Panc1 (cell line): Measurements from ENCODE around the gene SLC22A23. TPM values are rescaled to one million over a fixed set of nuclear protein-coding genes. Genes with fewer than 3 reads are reported as not detected.

Source experiments
- ATAC-seq: fragments of 200-7000 bp; cut with Tn5 transposase; 2 replicates; pipeline ENCODE4 v1.9.1; 2020; ENCODE audit warnings: mild to moderate bottlenecking, moderate library complexity
- BruUV-seq: library from RNA; stranded (reverse); fragments of 400-500 nt; replicated peaks from 2 replicates; lab custom pipeline; 2021; lab: Mats Ljungman, UMichigan
- CTCF ChIA-PET: fragments of 300-600 bp; sonication (Branson Sonifier 250); formaldehyde crosslinking; loops from one replicate; lab custom pipeline; 2022; ENCODE audit warnings: antibody characterized with exemption; lab: Charles Lee
- POLR2A ChIA-PET: fragments of 300-600 bp; sonication (Branson Sonifier 250); formaldehyde crosslinking; loops from one replicate; lab custom pipeline; 2022; ENCODE audit warnings: antibody characterized with exemption; lab: Charles Lee
- DNase-seq: peaks from one replicate; pipeline ENCODE4 v3.0.0-alpha.2; 2010; ENCODE audit warnings: low read depth, low spot score
- H3K27ac ChIP-seq: 2 replicates; pipeline ENCODE4 v1.5.1; 2011; ENCODE audit warnings: mild to moderate bottlenecking, low read length, inconsistent platforms
- H3K27me3 ChIP-seq: fragments of 200-500 bp; sonication (Bioruptor generic); 2 replicates; pipeline ENCODE4 v1.6.0; 2014; ENCODE audit warnings: low read length, inconsistent platforms; ENCODE audit not compliant: control insufficient read depth, insufficient read depth
- H3K36me3 ChIP-seq: fragments of 200-500 bp; sonication (Bioruptor generic); 2 replicates; pipeline ENCODE4 v1.5.1; 2014; ENCODE audit warnings: inconsistent platforms, mild to moderate bottlenecking, low read length, moderate library complexity; ENCODE audit not compliant: control insufficient read depth, insufficient read depth
- H3K4me1 ChIP-seq: 2 replicates; pipeline ENCODE4 v1.5.1; 2011; ENCODE audit warnings: inconsistent platforms, mild to moderate bottlenecking, low read length, moderate library complexity; ENCODE audit not compliant: control insufficient read depth, insufficient read depth
- H3K4me3 ChIP-seq, 2 experiments: 2 replicates each; pipeline ENCODE4 v1.5.1; 2011 to 2012; ENCODE audit warnings: low read depth in 2 of 2, low read length in 2 of 2, mild to moderate bottlenecking in 2 of 2, inconsistent platforms in 1 of 2, moderate library complexity in 1 of 2
- H3K9me3 ChIP-seq: fragments of 200-500 bp; sonication (Bioruptor generic); 2 replicates; pipeline ENCODE4 v1.5.1; 2014; ENCODE audit warnings: low read depth, mild to moderate bottlenecking, inconsistent platforms, low read length, moderate library complexity; ENCODE audit not compliant: control insufficient read depth, insufficient read depth
- POLR2AphosphoS5 ChIP-seq: IDR thresholded peaks from 2 replicates; pipeline ENCODE4 v1.6.1; 2012; ENCODE audit warnings: mild to moderate bottlenecking, low read depth, low read length, moderate library complexity
- SIN3A ChIP-seq: IDR thresholded peaks from 2 replicates; pipeline ENCODE4 v1.6.1; 2012; ENCODE audit warnings: low read depth, mild to moderate bottlenecking, low read length, moderate library complexity, borderline replicate concordance; ENCODE audit not compliant: insufficient read depth
- TCF7L2 ChIP-seq: IDR thresholded peaks from 2 replicates; pipeline ENCODE4 v1.6.1; 2011; ENCODE audit warnings: mild to moderate bottlenecking, low read depth, low read length, inconsistent platforms
- in situ Hi-C: cut with HindIII; loops from 2 replicates; pipeline ENCODE4 v1.10.0; 2016; ENCODE audit warnings: low sequenced_read_pairs, low pct_unique_long_range_greater_than_20kb
- intact Hi-C: fragments of 100-400 bp; cut with micrococcal nuclease; formaldehyde crosslinking; loops from one replicate; pipeline ENCODE4 v1.10.0; 2022; ENCODE audit not compliant: unreplicated experiment
- total RNA-seq: library from RNA; stranded (reverse); gene quantifications from one replicate; pipeline ENCODE4 v1.2.1, GENCODE V29; 2021; ENCODE audit not compliant: unreplicated experiment
- TF ChIP-seq, protein P1 (sequence below): fragments of 450-650 bp; IDR thresholded peaks from 2 replicates; pipeline ENCODE4 v1.5.1; 2017; ENCODE audit warnings: mild to moderate bottlenecking
- TF ChIP-seq, protein P2 (sequence below), 2 experiments: IDR thresholded peaks; 2 replicates each; pipeline ENCODE4 v1.6.1; 2011 to 2012; ENCODE audit warnings: low read depth in 2 of 2, control low read depth in 1 of 2, low read length in 1 of 2, mild to moderate bottlenecking in 1 of 2, moderate library complexity in 1 of 2; ENCODE audit not compliant: insufficient read depth in 1 of 2

Gene SLC22A23
- total RNA-seq, 1 experiment from 2014 or later, result 4.5 TPM

- H3K9me3 ChIP-seq, result no peaks in the 10 kb centered on the region
- ChIA-PET CTCF (no interaction called here), POLR2A (no interaction called here)
- H3K27me3 ChIP-seq, result no peaks in the 10 kb centered on the region; the same call in 1 of the 2 replicates
- intact Hi-C loops (no loop called here), in situ Hi-C loops (no loop called here)
- BruUV-seq, result no TSS peak
- no peak overlapping the region for H3K4me3 ChIP-seq
- DNase-seq (no peak), ATAC-seq (no peak)
- no peaks in the 10 kb centered on the region for H3K4me1 ChIP-seq
- TF ChIP-seq, protein P1, sequence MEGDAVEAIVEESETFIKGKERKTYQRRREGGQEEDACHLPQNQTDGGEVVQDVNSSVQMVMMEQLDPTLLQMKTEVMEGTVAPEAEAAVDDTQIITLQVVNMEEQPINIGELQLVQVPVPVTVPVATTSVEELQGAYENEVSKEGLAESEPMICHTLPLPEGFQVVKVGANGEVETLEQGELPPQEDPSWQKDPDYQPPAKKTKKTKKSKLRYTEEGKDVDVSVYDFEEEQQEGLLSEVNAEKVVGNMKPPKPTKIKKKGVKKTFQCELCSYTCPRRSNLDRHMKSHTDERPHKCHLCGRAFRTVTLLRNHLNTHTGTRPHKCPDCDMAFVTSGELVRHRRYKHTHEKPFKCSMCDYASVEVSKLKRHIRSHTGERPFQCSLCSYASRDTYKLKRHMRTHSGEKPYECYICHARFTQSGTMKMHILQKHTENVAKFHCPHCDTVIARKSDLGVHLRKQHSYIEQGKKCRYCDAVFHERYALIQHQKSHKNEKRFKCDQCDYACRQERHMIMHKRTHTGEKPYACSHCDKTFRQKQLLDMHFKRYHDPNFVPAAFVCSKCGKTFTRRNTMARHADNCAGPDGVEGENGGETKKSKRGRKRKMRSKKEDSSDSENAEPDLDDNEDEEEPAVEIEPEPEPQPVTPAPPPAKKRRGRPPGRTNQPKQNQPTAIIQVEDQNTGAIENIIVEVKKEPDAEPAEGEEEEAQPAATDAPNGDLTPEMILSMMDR, result no peak
- TF ChIP-seq POLR2AphosphoS5 (no peak), TCF7L2 (no peak), SIN3A (no peak)
- TF ChIP-seq, protein P2, sequence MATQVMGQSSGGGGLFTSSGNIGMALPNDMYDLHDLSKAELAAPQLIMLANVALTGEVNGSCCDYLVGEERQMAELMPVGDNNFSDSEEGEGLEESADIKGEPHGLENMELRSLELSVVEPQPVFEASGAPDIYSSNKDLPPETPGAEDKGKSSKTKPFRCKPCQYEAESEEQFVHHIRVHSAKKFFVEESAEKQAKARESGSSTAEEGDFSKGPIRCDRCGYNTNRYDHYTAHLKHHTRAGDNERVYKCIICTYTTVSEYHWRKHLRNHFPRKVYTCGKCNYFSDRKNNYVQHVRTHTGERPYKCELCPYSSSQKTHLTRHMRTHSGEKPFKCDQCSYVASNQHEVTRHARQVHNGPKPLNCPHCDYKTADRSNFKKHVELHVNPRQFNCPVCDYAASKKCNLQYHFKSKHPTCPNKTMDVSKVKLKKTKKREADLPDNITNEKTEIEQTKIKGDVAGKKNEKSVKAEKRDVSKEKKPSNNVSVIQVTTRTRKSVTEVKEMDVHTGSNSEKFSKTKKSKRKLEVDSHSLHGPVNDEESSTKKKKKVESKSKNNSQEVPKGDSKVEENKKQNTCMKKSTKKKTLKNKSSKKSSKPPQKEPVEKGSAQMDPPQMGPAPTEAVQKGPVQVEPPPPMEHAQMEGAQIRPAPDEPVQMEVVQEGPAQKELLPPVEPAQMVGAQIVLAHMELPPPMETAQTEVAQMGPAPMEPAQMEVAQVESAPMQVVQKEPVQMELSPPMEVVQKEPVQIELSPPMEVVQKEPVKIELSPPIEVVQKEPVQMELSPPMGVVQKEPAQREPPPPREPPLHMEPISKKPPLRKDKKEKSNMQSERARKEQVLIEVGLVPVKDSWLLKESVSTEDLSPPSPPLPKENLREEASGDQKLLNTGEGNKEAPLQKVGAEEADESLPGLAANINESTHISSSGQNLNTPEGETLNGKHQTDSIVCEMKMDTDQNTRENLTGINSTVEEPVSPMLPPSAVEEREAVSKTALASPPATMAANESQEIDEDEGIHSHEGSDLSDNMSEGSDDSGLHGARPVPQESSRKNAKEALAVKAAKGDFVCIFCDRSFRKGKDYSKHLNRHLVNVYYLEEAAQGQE (IDR thresholded peaks at IDR 0.05; ENCODE audit: insufficient read depth in 1 of 2, low read depth in 2 of 2, low read length in 1 of 2), result no peak
- H3K27ac ChIP-seq, result no peak overlapping the region
- no peaks in the 10 kb centered on the region for H3K36me3 ChIP-seq
Measured at GRCh38 chr6:3317741-3318211, 139.1 kb downstream of the SLC22A23 start.

- Histone ChIP-seq H3K27ac (no peak overlapping the region), H3K27me3 (no peaks in the 10 kb centered on the region; the same call in 1 of the 2 replicates), H3K36me3 (no peaks in the 10 kb centered on the region), H3K4me1 (no peaks in the 10 kb centered on the region), H3K4me3 (no peak overlapping the region), H3K9me3 (no peaks in the 10 kb centered on the region)
- BruUV-seq, result no TSS peak
- no peak for ATAC-seq
- POLR2A ChIA-PET, result no interaction called here
- CTCF ChIA-PET, result no interaction called here
- DNase-seq, result no peak
- TF ChIP-seq SIN3A, result no peak
- TF ChIP-seq, protein P1, result no peak
- no peak for TF ChIP-seq TCF7L2
- TF ChIP-seq, protein P2 (IDR thresholded peaks at IDR 0.05; ENCODE audit: insufficient read depth in 1 of 2, low read depth in 2 of 2, low read length in 1 of 2), result no peak
- TF ChIP-seq POLR2AphosphoS5, result no peak
- in situ Hi-C loops (no loop called here), intact Hi-C loops (no loop called here)
Measured at GRCh38 chr6:3316818-3317217, 140.0 kb downstream of the SLC22A23 start.
